Stomach (tissue), 9 donors: Measurements from ENCODE around the gene DLG3. TPM values are rescaled to one million over a fixed set of nuclear protein-coding genes. Genes with fewer than 3 reads are reported as not detected.

Experiments
- DNase-seq, 2 donors: peaks; one replicate each; pipeline versions ENCODE4 v3.0.0 to v3.0.0-alpha.2; 2013 to 2019
- H3K27ac ChIP-seq, 5 donors: fragments of 200-600 bp in 4 of 5; sonication (generic) in 4 of 5; one replicate each; pipeline ENCODE4 v1.5.1; 2013 to 2019; ENCODE audit warnings: mild to moderate bottlenecking in 1 of 5, moderate library complexity in 1 of 5
- H3K27me3 ChIP-seq, 3 donors: fragments of 200-600 bp; sonication (generic); one replicate each; pipeline ENCODE4 v1.5.1; 2017 to 2019; ENCODE audit warnings: mixed run types in 1 of 3
- H3K36me3 ChIP-seq, 4 donors: fragments of 200-600 bp; sonication (generic); 1 replicate in 3 of 4; 2 replicates in 1 of 4; pipeline ENCODE4 v1.5.1; 2016 to 2019
- H3K4me1 ChIP-seq, 4 donors: fragments of 200-600 bp; sonication (generic); one replicate each; pipeline ENCODE4 v1.5.1; 2016 to 2019
- H3K4me3 ChIP-seq, 4 donors: fragments of 200-600 bp; sonication (generic) in 3 of 4; one replicate each; pipeline ENCODE4 v1.5.1; 2016 to 2019; ENCODE audit warnings: mild to moderate bottlenecking in 1 of 4
- H3K9me3 ChIP-seq, 4 donors: fragments of 200-600 bp; sonication (generic); one replicate each; pipeline ENCODE4 v1.5.1; 2016 to 2019
- CTCF ChIP-seq, 7 experiments: fragments of 450-650 bp in 4 of 7; fragments of 200-600 bp in 3 of 7; sonication (generic) in 3 of 7; IDR thresholded peaks; one replicate each; pipeline ENCODE4 v1.5.1; 2016 to 2019; ENCODE audit warnings: antibody characterized with exemption in 7 of 7, control low read depth in 2 of 7, mild to moderate bottlenecking in 1 of 7
- EP300 ChIP-seq: sonication (generic); formaldehyde crosslinking; IDR thresholded peaks from one replicate; pipeline ENCODE4 v1.6.1; 2017; ENCODE audit warnings: antibody characterized with exemption
- POLR2A ChIP-seq, 4 donors: fragments of 450-650 bp; IDR thresholded peaks; one replicate each; pipeline ENCODE4 v1.6.1; 2016; ENCODE audit warnings: antibody characterized with exemption in 4 of 4, control low read depth in 2 of 4, mild to moderate bottlenecking in 1 of 4, moderate library complexity in 1 of 4
- POLR2AphosphoS5 ChIP-seq, 3 donors: sonication (generic); formaldehyde crosslinking; IDR thresholded peaks; one replicate each; pipeline ENCODE4 v1.6.1; 2016; ENCODE audit warnings: antibody characterized with exemption in 3 of 3
- WGBS, 5 donors: extraction: QIAGEN DNeasy Blood & Tissue Kit in 3 of 5; methylation state at CpG; one replicate each; pipeline versions ENCODE4 v1.1.5 to v1.1.7; 2013 to 2018; 5-methylcytosine and 5-hydroxymethylcytosine counted together
- intact Hi-C: fragments of 100-400 bp; cut with DNase I; formaldehyde crosslinking; loops from one replicate; pipeline ENCODE4 v1.15.1; 2023; ENCODE audit warnings: low total_unique reads
- polyA plus RNA-seq, 3 donors: library from polyadenylated mRNA; stranded (reverse); fragments of 200-250 nt; gene quantifications; one replicate each; pipeline ENCODE4 v1.2.3, GENCODE V29; 2013
- total RNA-seq, 5 donors: library from RNA; depleted of rRNA; stranded (reverse); fragments of >200 nt; gene quantifications; one replicate each; pipeline versions ENCODE4 v1.1.0 to v1.2.3, GENCODE V29; 2014 to 2016
- donor health status: healthy with polysubstance abuse.
- donor health status: Bipolar disorder and iron deficiency.
- donor health status: healthy.

Gene DLG3
- total and polyA plus RNA-seq, 8 donors = 11.7 to 44.8 (median 21.6) TPM

GRCh38 chrX:70437921-70438665 is 6.5 kb upstream of the DLG3 start:
- WGBS, 5 donors = 73 to 88% (median 82%) methylated on average over 8 of the region's 8 CpGs
- intact Hi-C loops = no loop called here

GRCh38 chrX:70439016-70439415 is 5.6 kb upstream of the DLG3 start:
- intact Hi-C loops = no loop called here
- Histone ChIP-seq H3K27me3 (peaks cover 0 to 24% (median 11%) of the 10 kb centered on the region in 3 donors), H3K4me3 (no peak overlapping the region), H3K36me3 (no peaks in the 10 kb centered on the region), H3K27ac (no peak overlapping the region), H3K4me1 (peaks cover 0 to 9% (median 4%) of the 10 kb centered on the region in 4 donors), H3K9me3 (no peaks in the 10 kb centered on the region)
- DNase-seq = no peak
- 5 to 45% (median 29%) methylated on average over 1 of the region's 1 CpG for WGBS, 5 donors
- TF ChIP-seq POLR2AphosphoS5 (IDR thresholded peaks at IDR 0.05) (no peak), POLR2A (IDR thresholded peaks at IDR 0.05) (no peak), CTCF (IDR thresholded peaks at IDR 0.05) (no peak)

More at GRCh38 chrX:70437921-70438665, 6.5 kb upstream of the DLG3 start:
- Histone ChIP-seq H3K27ac (no peak overlapping the region), H3K36me3 (no peaks in the 10 kb centered on the region), H3K4me3 (no peak overlapping the region), H3K27me3 (peaks cover 0 to 22% (median 2%) of the 10 kb centered on the region in 3 donors), H3K4me1 (peaks cover 0 to 9% (median 4%) of the 10 kb centered on the region in 4 donors), H3K9me3 (no peaks in the 10 kb centered on the region)
- no peak for DNase-seq
- TF ChIP-seq POLR2AphosphoS5 (IDR thresholded peaks at IDR 0.05) (no peak), POLR2A (IDR thresholded peaks at IDR 0.05) (no peak), EP300 (no peak), CTCF (IDR thresholded peaks at IDR 0.05) (no peak)

- Histone ChIP-seq H3K27me3 (peaks cover 0 to 43% (median 36%) of the 10 kb centered on the region in 3 donors), H3K4me1 (peaks cover 0 to 10% (median 7%) of the 10 kb centered on the region in 4 donors), H3K4me3 (no peak overlapping the region), H3K9me3 (no peaks in the 10 kb centered on the region), H3K27ac (no peak overlapping the region), H3K36me3 (no peaks in the 10 kb centered on the region)
- no peak for TF ChIP-seq POLR2A (IDR thresholded peaks at IDR 0.05)
- TF ChIP-seq CTCF (IDR thresholded peaks at IDR 0.05) = no peak
- no peak for TF ChIP-seq EP300
- no peak for TF ChIP-seq POLR2AphosphoS5 (IDR thresholded peaks at IDR 0.05)
- DNase-seq = no peak
- intact Hi-C loops = no loop called here
- WGBS, 5 donors = 55 to 63% (median 62%) methylated on average over 6 of the region's 6 CpGs
Measured at GRCh38 chrX:70442224-70442623, 2.4 kb upstream of the DLG3 start.

GRCh38 chrX:70444946-70445656 is 466 bp downstream of the DLG3 start:
- DNase-seq = no peak
- H3K4me1 ChIP-seq = peaks cover 0 to 10% (median 7%) of the 10 kb centered on the region in 4 donors
- H3K9me3 ChIP-seq = no peaks in the 10 kb centered on the region
- H3K4me3 ChIP-seq = peak overlapping the region; percentile 27 to 46 (median 38)
- no peak overlapping the region for H3K27ac ChIP-seq
- no peaks in the 10 kb centered on the region for H3K36me3 ChIP-seq
- intact Hi-C loops = no loop called here
- no peak for TF ChIP-seq POLR2A (IDR thresholded peaks at IDR 0.05)
- no peak for TF ChIP-seq POLR2AphosphoS5 (IDR thresholded peaks at IDR 0.05)
- peaks cover 0 to 43% (median 36%) of the 10 kb centered on the region in 3 donors for H3K27me3 ChIP-seq
- 0 to 44% (median 19%) methylated on average over 4 to 54 of the region's 61 CpGs for WGBS, 5 donors
